MM.1S (cell line): ENCODE measurements around the gene GPR137.

ENCODE experiments used
- CTCF ChIP-seq: fragments of 300-600 bp; sonication (generic); IDR thresholded peaks from 2 replicates; pipeline ENCODE4 v1.5.1; 2016; ENCODE audit warnings: antibody characterized with exemption, low read length, mixed read lengths
- EZH2 ChIP-seq: fragments of 300-600 bp; sonication (generic); optimal IDR thresholded peaks from 2 replicates; pipeline ENCODE3; 2017; ENCODE audit warnings: low read depth, mild to moderate bottlenecking, antibody characterized with exemption, low read length, mixed read lengths

GRCh38 chr11:64284962-64285884 is at the start of gene GPR137:
- TF ChIP-seq CTCF (no peak), EZH2 (no peak)
